SK-N-SH (cell line): ENCODE results near the gene GATB.

ENCODE experiments used
- CHD2 ChIP-seq: fragments of 150-350 bp; IDR thresholded peaks from 2 replicates; pipeline ENCODE4 v1.6.1; 2018; ENCODE audit warnings: low read length; ENCODE audit not compliant: partially characterized antibody
- NRF1 ChIP-seq: IDR thresholded peaks from 2 replicates; pipeline ENCODE4 v1.6.1; 2012; ENCODE audit warnings: low read depth, mild to moderate bottlenecking, low read length
- RCOR1 ChIP-seq: fragments of 150-350 bp; IDR thresholded peaks from 2 replicates; pipeline ENCODE4 v1.6.1; 2017; ENCODE audit warnings: antibody characterized with exemption, low read length
- SIN3A ChIP-seq: IDR thresholded peaks from 2 replicates; pipeline ENCODE4 v1.6.1; 2012; ENCODE audit warnings: low read depth, mild to moderate bottlenecking, low read length, moderate library complexity, borderline replicate concordance
- SMC3 ChIP-seq: IDR thresholded peaks from 2 replicates; pipeline ENCODE4 v1.6.1; 2012; ENCODE audit warnings: low read depth, low read length, improper control_type of control experiment
- TAF1 ChIP-seq: IDR thresholded peaks from 2 replicates; pipeline ENCODE4 v1.6.1; 2012; ENCODE audit warnings: low read depth, mild to moderate bottlenecking, low read length, moderate library complexity, borderline replicate concordance
- TCF12 ChIP-seq: IDR thresholded peaks from 2 replicates; pipeline ENCODE4 v1.4.0; 2012
- TEAD4 ChIP-seq: IDR thresholded peaks from 2 replicates; pipeline ENCODE4 v1.4.0; 2012; ENCODE audit warnings: mild to moderate bottlenecking, borderline replicate concordance; ENCODE audit not compliant: insufficient read depth
- YY1 ChIP-seq: IDR thresholded peaks from 2 replicates; pipeline ENCODE4 v1.4.0; 2012; ENCODE audit warnings: low read depth, mild to moderate bottlenecking
- TF ChIP-seq, protein P1 (sequence below): fragments of 200-600 bp; sonication (generic); IDR thresholded peaks from 2 replicates; pipeline ENCODE4 v1.6.1; 2017; ENCODE audit warnings: antibody characterized with exemption, mild to moderate bottlenecking, moderate library complexity
- TF ChIP-seq, protein P2 (sequence below): IDR thresholded peaks from 2 replicates; pipeline ENCODE4 v1.4.0; 2012; ENCODE audit warnings: low read depth, borderline replicate concordance

DNA sequence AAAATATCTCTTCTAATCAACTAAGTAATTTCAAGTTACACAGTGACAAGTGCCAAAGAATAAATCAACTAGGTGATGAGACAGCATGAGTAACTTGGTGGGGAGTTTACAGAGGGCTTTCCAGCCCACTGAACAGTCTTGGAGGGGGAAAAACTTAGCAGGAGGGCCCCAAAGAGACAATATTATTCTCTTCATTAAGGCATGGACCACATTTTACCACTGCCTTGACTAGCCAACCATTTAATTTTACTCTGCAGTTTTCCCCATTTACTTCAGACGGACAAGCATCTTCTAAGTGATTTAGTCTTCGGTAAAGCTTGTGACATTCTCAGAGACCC lies 25.3 kb upstream of the GATB start:
- TF ChIP-seq, protein P1, sequence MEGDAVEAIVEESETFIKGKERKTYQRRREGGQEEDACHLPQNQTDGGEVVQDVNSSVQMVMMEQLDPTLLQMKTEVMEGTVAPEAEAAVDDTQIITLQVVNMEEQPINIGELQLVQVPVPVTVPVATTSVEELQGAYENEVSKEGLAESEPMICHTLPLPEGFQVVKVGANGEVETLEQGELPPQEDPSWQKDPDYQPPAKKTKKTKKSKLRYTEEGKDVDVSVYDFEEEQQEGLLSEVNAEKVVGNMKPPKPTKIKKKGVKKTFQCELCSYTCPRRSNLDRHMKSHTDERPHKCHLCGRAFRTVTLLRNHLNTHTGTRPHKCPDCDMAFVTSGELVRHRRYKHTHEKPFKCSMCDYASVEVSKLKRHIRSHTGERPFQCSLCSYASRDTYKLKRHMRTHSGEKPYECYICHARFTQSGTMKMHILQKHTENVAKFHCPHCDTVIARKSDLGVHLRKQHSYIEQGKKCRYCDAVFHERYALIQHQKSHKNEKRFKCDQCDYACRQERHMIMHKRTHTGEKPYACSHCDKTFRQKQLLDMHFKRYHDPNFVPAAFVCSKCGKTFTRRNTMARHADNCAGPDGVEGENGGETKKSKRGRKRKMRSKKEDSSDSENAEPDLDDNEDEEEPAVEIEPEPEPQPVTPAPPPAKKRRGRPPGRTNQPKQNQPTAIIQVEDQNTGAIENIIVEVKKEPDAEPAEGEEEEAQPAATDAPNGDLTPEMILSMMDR = no peak
- TF ChIP-seq SMC3 (no peak), TAF1 (no peak), TCF12 (no peak), SIN3A (no peak), CHD2 (no peak), NRF1 (no peak), YY1 (no peak), TEAD4 (no peak), RCOR1 (no peak)
- TF ChIP-seq, protein P2, sequence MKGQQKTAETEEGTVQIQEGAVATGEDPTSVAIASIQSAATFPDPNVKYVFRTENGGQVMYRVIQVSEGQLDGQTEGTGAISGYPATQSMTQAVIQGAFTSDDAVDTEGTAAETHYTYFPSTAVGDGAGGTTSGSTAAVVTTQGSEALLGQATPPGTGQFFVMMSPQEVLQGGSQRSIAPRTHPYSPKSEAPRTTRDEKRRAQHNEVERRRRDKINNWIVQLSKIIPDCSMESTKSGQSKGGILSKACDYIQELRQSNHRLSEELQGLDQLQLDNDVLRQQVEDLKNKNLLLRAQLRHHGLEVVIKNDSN = no peak
